Panc1 (cell line): ENCODE data around the gene GCN1. TPM values are rescaled to one million over a fixed set of nuclear protein-coding genes. Genes with fewer than 3 reads are reported as not detected.

Experiments used
- ATAC-seq: fragments of 200-7000 bp; cut with Tn5 transposase; 2 replicates; pipeline ENCODE4 v1.9.1; 2020; ENCODE audit warnings: mild to moderate bottlenecking, moderate library complexity
- BruUV-seq: library from RNA; stranded (reverse); fragments of 400-500 nt; replicated peaks from 2 replicates; lab custom pipeline; 2021; lab: Mats Ljungman, UMichigan
- CTCF ChIA-PET: fragments of 300-600 bp; sonication (Branson Sonifier 250); formaldehyde crosslinking; loops from one replicate; lab custom pipeline; 2022; ENCODE audit warnings: antibody characterized with exemption; lab: Charles Lee
- POLR2A ChIA-PET: fragments of 300-600 bp; sonication (Branson Sonifier 250); formaldehyde crosslinking; loops from one replicate; lab custom pipeline; 2022; ENCODE audit warnings: antibody characterized with exemption; lab: Charles Lee
- DNase-seq: peaks from one replicate; pipeline ENCODE4 v3.0.0-alpha.2; 2010; ENCODE audit warnings: low read depth, low spot score
- H3K27ac ChIP-seq: 2 replicates; pipeline ENCODE4 v1.5.1; 2011; ENCODE audit warnings: mild to moderate bottlenecking, low read length, inconsistent platforms
- H3K27me3 ChIP-seq: fragments of 200-500 bp; sonication (Bioruptor generic); 2 replicates; pipeline ENCODE4 v1.6.0; 2014; ENCODE audit warnings: low read length, inconsistent platforms; ENCODE audit not compliant: control insufficient read depth, insufficient read depth
- H3K36me3 ChIP-seq: fragments of 200-500 bp; sonication (Bioruptor generic); 2 replicates; pipeline ENCODE4 v1.5.1; 2014; ENCODE audit warnings: inconsistent platforms, mild to moderate bottlenecking, low read length, moderate library complexity; ENCODE audit not compliant: control insufficient read depth, insufficient read depth
- H3K4me1 ChIP-seq: 2 replicates; pipeline ENCODE4 v1.5.1; 2011; ENCODE audit warnings: inconsistent platforms, mild to moderate bottlenecking, low read length, moderate library complexity; ENCODE audit not compliant: control insufficient read depth, insufficient read depth
- H3K4me3 ChIP-seq, 2 experiments: 2 replicates each; pipeline ENCODE4 v1.5.1; 2011 to 2012; ENCODE audit warnings: low read depth in 2 of 2, low read length in 2 of 2, mild to moderate bottlenecking in 2 of 2, inconsistent platforms in 1 of 2, moderate library complexity in 1 of 2
- H3K9me3 ChIP-seq: fragments of 200-500 bp; sonication (Bioruptor generic); 2 replicates; pipeline ENCODE4 v1.5.1; 2014; ENCODE audit warnings: low read depth, mild to moderate bottlenecking, inconsistent platforms, low read length, moderate library complexity; ENCODE audit not compliant: control insufficient read depth, insufficient read depth
- CTCF ChIP-seq: fragments of 450-650 bp; IDR thresholded peaks from 2 replicates; pipeline ENCODE4 v1.5.1; 2017; ENCODE audit warnings: mild to moderate bottlenecking
- POLR2AphosphoS5 ChIP-seq: IDR thresholded peaks from 2 replicates; pipeline ENCODE4 v1.6.1; 2012; ENCODE audit warnings: mild to moderate bottlenecking, low read depth, low read length, moderate library complexity
- SIN3A ChIP-seq: IDR thresholded peaks from 2 replicates; pipeline ENCODE4 v1.6.1; 2012; ENCODE audit warnings: low read depth, mild to moderate bottlenecking, low read length, moderate library complexity, borderline replicate concordance; ENCODE audit not compliant: insufficient read depth
- TCF7L2 ChIP-seq: IDR thresholded peaks from 2 replicates; pipeline ENCODE4 v1.6.1; 2011; ENCODE audit warnings: mild to moderate bottlenecking, low read depth, low read length, inconsistent platforms
- in situ Hi-C: cut with HindIII; loops from 2 replicates; pipeline ENCODE4 v1.10.0; 2016; ENCODE audit warnings: low sequenced_read_pairs, low pct_unique_long_range_greater_than_20kb
- intact Hi-C: fragments of 100-400 bp; cut with micrococcal nuclease; formaldehyde crosslinking; loops from one replicate; pipeline ENCODE4 v1.10.0; 2022; ENCODE audit not compliant: unreplicated experiment
- total RNA-seq: library from RNA; stranded (reverse); gene quantifications from one replicate; pipeline ENCODE4 v1.2.1, GENCODE V29; 2021; ENCODE audit not compliant: unreplicated experiment
- TF ChIP-seq, protein P1 (sequence below), 2 experiments: IDR thresholded peaks; 2 replicates each; pipeline ENCODE4 v1.6.1; 2011 to 2012; ENCODE audit warnings: low read depth in 2 of 2, control low read depth in 1 of 2, low read length in 1 of 2, mild to moderate bottlenecking in 1 of 2, moderate library complexity in 1 of 2; ENCODE audit not compliant: insufficient read depth in 1 of 2

GCN1 gene
- total RNA-seq, 1 experiment from 2014 or later = 175 TPM

DNA sequence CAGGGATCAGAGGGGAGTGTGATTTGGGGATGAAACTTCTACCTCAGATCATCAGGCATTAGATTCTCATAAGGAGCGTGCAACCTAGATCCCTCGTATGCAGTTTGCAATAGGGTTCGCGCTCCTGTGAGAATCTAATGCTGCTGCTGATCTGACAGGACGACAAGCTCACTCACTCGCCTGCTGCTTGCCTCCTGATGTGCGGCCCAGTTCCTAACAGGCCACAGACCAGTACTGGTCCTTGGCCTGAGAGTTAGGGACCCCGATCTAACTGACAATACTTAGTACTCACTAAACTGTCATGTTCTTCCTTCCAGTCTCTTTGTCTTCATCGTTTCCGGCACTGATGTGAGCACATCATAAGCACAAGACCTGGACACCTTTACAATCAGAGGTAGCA is 11.7 kb upstream of the GCN1 start:
- Histone ChIP-seq H3K4me3 (no peak overlapping the region), H3K9me3 (no peaks in the 10 kb centered on the region), H3K27ac (no peak overlapping the region), H3K4me1 (peaks cover 5% of the 10 kb centered on the region; the same call in 1 of the 2 replicates), H3K27me3 (no peaks in the 10 kb centered on the region), H3K36me3 (peaks cover 5% of the 10 kb centered on the region; the same call in 1 of the 2 replicates)
- ATAC-seq (no peak), DNase-seq (no peak)
- no TSS peak for BruUV-seq
- in situ Hi-C loops = no loop called here
- ChIA-PET CTCF (no interaction called here), POLR2A (no interaction called here)
- TF ChIP-seq CTCF (no peak), POLR2AphosphoS5 (no peak), TCF7L2 (no peak), SIN3A (no peak)
- TF ChIP-seq, protein P1, sequence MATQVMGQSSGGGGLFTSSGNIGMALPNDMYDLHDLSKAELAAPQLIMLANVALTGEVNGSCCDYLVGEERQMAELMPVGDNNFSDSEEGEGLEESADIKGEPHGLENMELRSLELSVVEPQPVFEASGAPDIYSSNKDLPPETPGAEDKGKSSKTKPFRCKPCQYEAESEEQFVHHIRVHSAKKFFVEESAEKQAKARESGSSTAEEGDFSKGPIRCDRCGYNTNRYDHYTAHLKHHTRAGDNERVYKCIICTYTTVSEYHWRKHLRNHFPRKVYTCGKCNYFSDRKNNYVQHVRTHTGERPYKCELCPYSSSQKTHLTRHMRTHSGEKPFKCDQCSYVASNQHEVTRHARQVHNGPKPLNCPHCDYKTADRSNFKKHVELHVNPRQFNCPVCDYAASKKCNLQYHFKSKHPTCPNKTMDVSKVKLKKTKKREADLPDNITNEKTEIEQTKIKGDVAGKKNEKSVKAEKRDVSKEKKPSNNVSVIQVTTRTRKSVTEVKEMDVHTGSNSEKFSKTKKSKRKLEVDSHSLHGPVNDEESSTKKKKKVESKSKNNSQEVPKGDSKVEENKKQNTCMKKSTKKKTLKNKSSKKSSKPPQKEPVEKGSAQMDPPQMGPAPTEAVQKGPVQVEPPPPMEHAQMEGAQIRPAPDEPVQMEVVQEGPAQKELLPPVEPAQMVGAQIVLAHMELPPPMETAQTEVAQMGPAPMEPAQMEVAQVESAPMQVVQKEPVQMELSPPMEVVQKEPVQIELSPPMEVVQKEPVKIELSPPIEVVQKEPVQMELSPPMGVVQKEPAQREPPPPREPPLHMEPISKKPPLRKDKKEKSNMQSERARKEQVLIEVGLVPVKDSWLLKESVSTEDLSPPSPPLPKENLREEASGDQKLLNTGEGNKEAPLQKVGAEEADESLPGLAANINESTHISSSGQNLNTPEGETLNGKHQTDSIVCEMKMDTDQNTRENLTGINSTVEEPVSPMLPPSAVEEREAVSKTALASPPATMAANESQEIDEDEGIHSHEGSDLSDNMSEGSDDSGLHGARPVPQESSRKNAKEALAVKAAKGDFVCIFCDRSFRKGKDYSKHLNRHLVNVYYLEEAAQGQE (IDR thresholded peaks at IDR 0.05; ENCODE audit: insufficient read depth in 1 of 2, low read depth in 2 of 2, low read length in 1 of 2) = no peak
- intact Hi-C loops = no loop called here

GRCh38 chr12:120204171-120204570 is 9.7 kb upstream of the GCN1 start:
- CTCF ChIA-PET = interaction anchor here (0.7 kb wide), 1 partner anchor 296 kb away, joined by 3 read pairs; no protein-coding TSS in a partner anchor

More at GRCh38 chr12:120204171-120204570, 9.7 kb upstream of the GCN1 start:
- Histone ChIP-seq H3K9me3 (no peaks in the 10 kb centered on the region), H3K4me1 (peaks cover 5% of the 10 kb centered on the region; the same call in 1 of the 2 replicates), H3K27me3 (no peaks in the 10 kb centered on the region), H3K27ac (no peak overlapping the region), H3K4me3 (no peak overlapping the region), H3K36me3 (peaks cover 8% of the 10 kb centered on the region)
- TF ChIP-seq, protein P1 (IDR thresholded peaks at IDR 0.05; ENCODE audit: insufficient read depth in 1 of 2, low read depth in 2 of 2, low read length in 1 of 2) = no peak
- TF ChIP-seq CTCF (no peak), POLR2AphosphoS5 (no peak), TCF7L2 (no peak), SIN3A (no peak)
- in situ Hi-C loops (no loop called here), intact Hi-C loops (no loop called here)
- ATAC-seq = no peak
- no peak for DNase-seq
- POLR2A ChIA-PET = interaction anchor here (0.6 kb wide), 2 partner anchors 24 to 90 kb away, joined by 5 to 7 read pairs; no protein-coding TSS in a partner anchor
- no TSS peak for BruUV-seq
